DOHH2 (cell line): Measurements from ENCODE around the gene HSPE1.

Experiments
- EZH2phosphoT487 ChIP-seq: fragments of 200-600 bp; sonication (generic); IDR thresholded peaks from 2 replicates; pipeline ENCODE4 v1.6.1; 2017; ENCODE audit warnings: borderline replicate concordance, mild to moderate bottlenecking, antibody characterized with exemption, low read length, moderate library complexity, mixed read lengths
- TF ChIP-seq, protein P1 (sequence below): fragments of 200-600 bp; sonication (generic); IDR thresholded peaks from one replicate; pipeline ENCODE4 v1.5.1; 2014; ENCODE audit warnings: antibody characterized with exemption, mild to moderate bottlenecking, low read depth, low read length; ENCODE audit not compliant: poor library complexity, severe bottlenecking

GRCh38 chr2:197500503-197501131 is 438 bp downstream of the HSPE1 start:
- TF ChIP-seq, protein P1, sequence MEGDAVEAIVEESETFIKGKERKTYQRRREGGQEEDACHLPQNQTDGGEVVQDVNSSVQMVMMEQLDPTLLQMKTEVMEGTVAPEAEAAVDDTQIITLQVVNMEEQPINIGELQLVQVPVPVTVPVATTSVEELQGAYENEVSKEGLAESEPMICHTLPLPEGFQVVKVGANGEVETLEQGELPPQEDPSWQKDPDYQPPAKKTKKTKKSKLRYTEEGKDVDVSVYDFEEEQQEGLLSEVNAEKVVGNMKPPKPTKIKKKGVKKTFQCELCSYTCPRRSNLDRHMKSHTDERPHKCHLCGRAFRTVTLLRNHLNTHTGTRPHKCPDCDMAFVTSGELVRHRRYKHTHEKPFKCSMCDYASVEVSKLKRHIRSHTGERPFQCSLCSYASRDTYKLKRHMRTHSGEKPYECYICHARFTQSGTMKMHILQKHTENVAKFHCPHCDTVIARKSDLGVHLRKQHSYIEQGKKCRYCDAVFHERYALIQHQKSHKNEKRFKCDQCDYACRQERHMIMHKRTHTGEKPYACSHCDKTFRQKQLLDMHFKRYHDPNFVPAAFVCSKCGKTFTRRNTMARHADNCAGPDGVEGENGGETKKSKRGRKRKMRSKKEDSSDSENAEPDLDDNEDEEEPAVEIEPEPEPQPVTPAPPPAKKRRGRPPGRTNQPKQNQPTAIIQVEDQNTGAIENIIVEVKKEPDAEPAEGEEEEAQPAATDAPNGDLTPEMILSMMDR: no peak
- TF ChIP-seq EZH2phosphoT487: no peak
